Liver (tissue), 9 donors: ENCODE results near the gene DPP6. TPM values are rescaled to one million over a fixed set of nuclear protein-coding genes. Genes with fewer than 3 reads are reported as not detected.

Experiments used
- DNase-seq: peaks from one replicate; pipeline ENCODE4 v3.0.0-alpha.2; 2017; ENCODE audit warnings: low spot score
- H3K27ac ChIP-seq, 2 donors: one replicate each; pipeline ENCODE4 v1.7.0; 2013; ENCODE audit warnings: inconsistent platforms in 2 of 2, low read length in 2 of 2, control low read depth in 1 of 2, low read depth in 1 of 2, mild to moderate bottlenecking in 1 of 2
- H3K27me3 ChIP-seq, 4 donors: one replicate each; pipeline versions ENCODE4 v1.6.1 to v1.7.0; 2013; ENCODE audit warnings: low read length in 3 of 4, inconsistent platforms in 1 of 4, mild to moderate bottlenecking in 1 of 4, moderate library complexity in 1 of 4; ENCODE audit not compliant: control insufficient read depth in 4 of 4, insufficient read depth in 4 of 4
- H3K36me3 ChIP-seq, 4 donors: one replicate each; pipeline versions ENCODE4 v1.6.1 to v1.7.0; 2013; ENCODE audit warnings: low read length in 3 of 4, mild to moderate bottlenecking in 3 of 4, low read depth in 1 of 4, moderate library complexity in 1 of 4; ENCODE audit not compliant: control insufficient read depth in 4 of 4, insufficient read depth in 3 of 4
- H3K4me1 ChIP-seq, 4 donors: one replicate each; pipeline versions ENCODE4 v1.6.1 to v1.7.0; 2013; ENCODE audit warnings: low read length in 3 of 4, mild to moderate bottlenecking in 3 of 4, moderate library complexity in 1 of 4; ENCODE audit not compliant: control insufficient read depth in 4 of 4, insufficient read depth in 4 of 4
- H3K4me3 ChIP-seq, 3 donors: one replicate each; pipeline versions ENCODE4 v1.6.1 to v1.7.0; 2013; ENCODE audit warnings: low read length in 3 of 3, control low read depth in 1 of 3, low read depth in 1 of 3, mild to moderate bottlenecking in 1 of 3
- H3K9ac ChIP-seq, 2 donors: one replicate each; pipeline ENCODE4 v1.7.0; 2013; ENCODE audit warnings: low read length in 2 of 2, mild to moderate bottlenecking in 2 of 2, moderate library complexity in 2 of 2, control low read depth in 1 of 2, low read depth in 1 of 2
- H3K9me3 ChIP-seq, 4 donors: one replicate each; pipeline versions ENCODE4 v1.6.1 to v1.7.0; 2013; ENCODE audit warnings: low read length in 3 of 4; ENCODE audit not compliant: control insufficient read depth in 4 of 4
- EGR1 ChIP-seq, 2 donors: IDR thresholded peaks; 2 replicates each; pipeline ENCODE4 v1.6.1; 2016 to 2018; ENCODE audit warnings: antibody characterized with exemption in 2 of 2, low read depth in 2 of 2
- FOXA1 ChIP-seq: IDR thresholded peaks from 2 replicates; pipeline ENCODE4 v1.6.1; 2016; ENCODE audit warnings: antibody characterized with exemption
- FOXA2 ChIP-seq: IDR thresholded peaks from 2 replicates; pipeline ENCODE4 v1.6.1; 2016; ENCODE audit warnings: antibody characterized with exemption
- GABPA ChIP-seq, 2 donors: IDR thresholded peaks in 1 of 2; conservative IDR thresholded peaks in 1 of 2; 2 replicates each; pipeline ENCODE4 v1.6.1; 2016; ENCODE audit warnings: antibody characterized with exemption in 2 of 2, mild to moderate bottlenecking in 1 of 2, moderate library complexity in 1 of 2
- HNF4A ChIP-seq, 2 donors: conservative IDR thresholded peaks; 2 replicates each; pipeline ENCODE4 v1.6.1; 2016; ENCODE audit warnings: antibody characterized with exemption in 2 of 2, mild to moderate bottlenecking in 2 of 2
- HNF4G ChIP-seq: IDR thresholded peaks from 2 replicates; pipeline ENCODE4 v1.6.1; 2016; ENCODE audit warnings: antibody characterized with exemption
- JUND ChIP-seq, 2 donors: IDR thresholded peaks; 2 replicates each; pipeline ENCODE4 v1.6.1; 2016; ENCODE audit warnings: antibody characterized with exemption in 2 of 2
- MAX ChIP-seq: IDR thresholded peaks from 2 replicates; pipeline ENCODE4 v1.6.1; 2016; ENCODE audit warnings: antibody characterized with exemption
- NR2F2 ChIP-seq: IDR thresholded peaks from 2 replicates; pipeline ENCODE4 v1.6.1; 2016; ENCODE audit warnings: antibody characterized with exemption
- RAD21 ChIP-seq, 2 donors: IDR thresholded peaks; 2 replicates each; pipeline ENCODE4 v1.6.1; 2016; ENCODE audit warnings: antibody characterized with exemption in 2 of 2, mild to moderate bottlenecking in 2 of 2
- RXRA ChIP-seq, 2 donors: IDR thresholded peaks; 2 replicates each; pipeline ENCODE4 v1.6.1; 2017 to 2018; ENCODE audit warnings: antibody characterized with exemption in 2 of 2, mild to moderate bottlenecking in 1 of 2
- SP1 ChIP-seq: IDR thresholded peaks from 2 replicates; pipeline ENCODE4 v1.6.1; 2018; ENCODE audit warnings: antibody characterized with exemption, mild to moderate bottlenecking
- TAF1 ChIP-seq: conservative IDR thresholded peaks from 2 replicates; pipeline ENCODE4 v1.6.1; 2016; ENCODE audit warnings: antibody characterized with exemption, mild to moderate bottlenecking
- YY1 ChIP-seq: IDR thresholded peaks from 2 replicates; pipeline ENCODE4 v1.6.1; 2016; ENCODE audit warnings: antibody characterized with exemption, mild to moderate bottlenecking
- WGBS: extraction: QIAGEN DNeasy Blood & Tissue Kit; methylation state at CpG from one replicate; pipeline ENCODE4 v1.1.7; 2013; 5-methylcytosine and 5-hydroxymethylcytosine counted together
- polyA plus RNA-seq, 2 donors: library from polyadenylated mRNA; stranded (reverse) in 1 of 2; unstranded in 1 of 2; fragments of 200-250 nt in 1 of 2; fragments of >200 nt in 1 of 2; fragmentation: Nextera tagmentation in 1 of 2; extraction: Ambion mirVana in 1 of 2; gene quantifications; one replicate each; pipeline versions ENCODE4 v1.2.1 to v1.2.3, GENCODE V29; 2013 to 2015
- total RNA-seq, 2 donors: library from RNA; depleted of rRNA; stranded (reverse); fragments of >200 nt; gene quantifications; one replicate each; pipeline ENCODE4 v1.2.3, GENCODE V29; 2014
- TF ChIP-seq, protein P1 (sequence below): IDR thresholded peaks from 2 replicates; pipeline ENCODE4 v1.6.1; 2016; ENCODE audit warnings: antibody characterized with exemption
- TF ChIP-seq, protein P2 (sequence below): IDR thresholded peaks from 2 replicates; pipeline ENCODE4 v1.6.1; 2016; ENCODE audit warnings: antibody characterized with exemption
- TF ChIP-seq, protein P3 (sequence below): IDR thresholded peaks from 2 replicates; pipeline ENCODE4 v1.6.1; 2016; ENCODE audit warnings: antibody characterized with exemption, mild to moderate bottlenecking
- TF ChIP-seq, protein P4 (sequence below): fragments of 150-350 bp; IDR thresholded peaks from 2 replicates; pipeline ENCODE4 v1.5.1; 2017; ENCODE audit warnings: improper control_type of control experiment, low read depth, low read length; ENCODE audit not compliant: missing input control
- donor health status: healthy.
- donor health status: healthy.
- donor health status: healthy.
- donor health status: healthy.
- donor health status: healthy.

DPP6 gene
- total and polyA plus RNA-seq, 4 donors, result 0.01 TPM; not detected in 3

DNA sequence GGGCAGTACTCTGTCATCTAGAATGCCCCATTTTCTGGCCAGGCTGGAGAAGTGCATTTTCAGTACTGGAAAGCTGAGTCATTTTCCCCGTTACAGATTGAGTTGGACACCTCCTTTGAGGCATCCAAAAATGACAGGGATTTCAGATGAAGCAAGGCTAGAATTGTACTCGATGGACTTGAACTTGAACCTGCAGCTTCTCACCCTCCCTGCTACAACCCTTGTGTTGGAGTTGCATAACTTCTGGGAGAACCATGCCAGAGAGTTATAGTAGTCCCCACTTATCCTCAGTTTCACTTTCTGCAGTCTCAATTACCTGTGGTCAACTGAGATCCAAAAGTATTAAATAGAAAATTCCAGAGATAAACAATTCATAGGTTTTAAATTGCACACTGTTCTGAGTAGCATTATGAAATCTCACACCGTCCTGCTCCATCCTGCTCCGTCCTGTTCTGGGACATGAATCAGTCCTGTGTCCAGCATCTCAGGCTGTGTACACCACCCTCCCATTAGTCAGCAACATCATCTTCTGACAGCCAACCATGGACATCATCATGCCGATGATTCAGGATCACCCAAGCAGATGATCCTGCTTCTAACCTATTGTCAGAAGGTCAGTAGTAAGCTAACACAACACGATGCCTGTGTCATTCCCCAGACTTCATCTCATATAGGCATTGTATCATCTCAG lies 363.7 kb downstream of the DPP6 start:
- no peaks in the 10 kb centered on the region for H3K27me3 ChIP-seq
- H3K9ac ChIP-seq, result no peak overlapping the region
- no peak for TF ChIP-seq JUND (IDR thresholded peaks at IDR 0.05)
- TF ChIP-seq RXRA (IDR thresholded peaks at IDR 0.05), result no peak
- TF ChIP-seq NR2F2, result no peak
- TF ChIP-seq RAD21 (IDR thresholded peaks at IDR 0.05), result no peak
- no peak for TF ChIP-seq FOXA1
- no peak for TF ChIP-seq YY1
- peaks cover 3 to 11% (median 7%) of the 10 kb centered on the region in 4 donors for H3K4me1 ChIP-seq
- 81% methylated on average over 6 of the region's 6 CpGs for WGBS
- H3K27ac ChIP-seq, result no peak overlapping the region
- no peaks in the 10 kb centered on the region for H3K9me3 ChIP-seq
- H3K4me3 ChIP-seq, result no peak overlapping the region
- H3K36me3 ChIP-seq, result no peaks in the 10 kb centered on the region
- DNase-seq, result no peak

DNA sequence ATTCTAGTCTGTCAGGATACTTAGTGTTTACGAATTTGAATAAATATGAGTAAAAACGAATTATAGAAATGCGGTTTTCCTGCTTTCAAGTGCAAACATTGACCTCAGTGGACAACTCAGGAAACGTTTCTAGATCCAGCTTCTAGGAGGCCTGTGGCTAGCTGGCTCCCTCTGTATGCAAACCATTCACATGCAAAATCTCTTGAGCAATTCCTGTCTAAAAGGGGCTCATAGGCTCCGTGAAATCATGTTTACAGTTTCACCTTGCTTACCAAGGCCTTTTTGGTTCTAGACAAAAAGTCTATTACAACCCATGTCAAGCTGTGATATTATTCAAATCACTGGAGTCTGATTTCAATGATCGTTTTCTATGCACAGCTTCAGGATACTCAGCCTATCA lies 364.5 kb downstream of the DPP6 start:
- H3K9ac ChIP-seq, result no peak overlapping the region
- H3K4me1 ChIP-seq, result peaks cover 3 to 11% (median 7%) of the 10 kb centered on the region in 4 donors
- H3K27me3 ChIP-seq, result no peaks in the 10 kb centered on the region
- no peak for DNase-seq
- TF ChIP-seq, protein P1, sequence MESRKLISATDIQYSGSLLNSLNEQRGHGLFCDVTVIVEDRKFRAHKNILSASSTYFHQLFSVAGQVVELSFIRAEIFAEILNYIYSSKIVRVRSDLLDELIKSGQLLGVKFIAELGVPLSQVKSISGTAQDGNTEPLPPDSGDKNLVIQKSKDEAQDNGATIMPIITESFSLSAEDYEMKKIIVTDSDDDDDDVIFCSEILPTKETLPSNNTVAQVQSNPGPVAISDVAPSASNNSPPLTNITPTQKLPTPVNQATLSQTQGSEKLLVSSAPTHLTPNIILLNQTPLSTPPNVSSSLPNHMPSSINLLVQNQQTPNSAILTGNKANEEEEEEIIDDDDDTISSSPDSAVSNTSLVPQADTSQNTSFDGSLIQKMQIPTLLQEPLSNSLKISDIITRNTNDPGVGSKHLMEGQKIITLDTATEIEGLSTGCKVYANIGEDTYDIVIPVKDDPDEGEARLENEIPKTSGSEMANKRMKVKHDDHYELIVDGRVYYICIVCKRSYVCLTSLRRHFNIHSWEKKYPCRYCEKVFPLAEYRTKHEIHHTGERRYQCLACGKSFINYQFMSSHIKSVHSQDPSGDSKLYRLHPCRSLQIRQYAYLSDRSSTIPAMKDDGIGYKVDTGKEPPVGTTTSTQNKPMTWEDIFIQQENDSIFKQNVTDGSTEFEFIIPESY, result no peak
- TF ChIP-seq MAX (no peak), FOXA1 (no peak), SP1 (no peak), FOXA2 (no peak), HNF4G (no peak), JUND (IDR thresholded peaks at IDR 0.05) (no peak), EGR1 (IDR thresholded peaks at IDR 0.05; ENCODE audit: low read depth in 2 of 2) (no peak), GABPA (IDR thresholded peaks at IDR 0.05 in 1 of 2, conservative IDR thresholded peaks at IDR 0.05 in 1 of 2) (no peak), TAF1 (no peak), NR2F2 (no peak), RXRA (IDR thresholded peaks at IDR 0.05) (no peak), YY1 (no peak), HNF4A (conservative IDR thresholded peaks at IDR 0.05) (no peak), RAD21 (IDR thresholded peaks at IDR 0.05) (no peak)
- TF ChIP-seq, protein P2, sequence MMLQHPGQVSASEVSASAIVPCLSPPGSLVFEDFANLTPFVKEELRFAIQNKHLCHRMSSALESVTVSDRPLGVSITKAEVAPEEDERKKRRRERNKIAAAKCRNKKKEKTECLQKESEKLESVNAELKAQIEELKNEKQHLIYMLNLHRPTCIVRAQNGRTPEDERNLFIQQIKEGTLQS, result no peak
- TF ChIP-seq, protein P3, sequence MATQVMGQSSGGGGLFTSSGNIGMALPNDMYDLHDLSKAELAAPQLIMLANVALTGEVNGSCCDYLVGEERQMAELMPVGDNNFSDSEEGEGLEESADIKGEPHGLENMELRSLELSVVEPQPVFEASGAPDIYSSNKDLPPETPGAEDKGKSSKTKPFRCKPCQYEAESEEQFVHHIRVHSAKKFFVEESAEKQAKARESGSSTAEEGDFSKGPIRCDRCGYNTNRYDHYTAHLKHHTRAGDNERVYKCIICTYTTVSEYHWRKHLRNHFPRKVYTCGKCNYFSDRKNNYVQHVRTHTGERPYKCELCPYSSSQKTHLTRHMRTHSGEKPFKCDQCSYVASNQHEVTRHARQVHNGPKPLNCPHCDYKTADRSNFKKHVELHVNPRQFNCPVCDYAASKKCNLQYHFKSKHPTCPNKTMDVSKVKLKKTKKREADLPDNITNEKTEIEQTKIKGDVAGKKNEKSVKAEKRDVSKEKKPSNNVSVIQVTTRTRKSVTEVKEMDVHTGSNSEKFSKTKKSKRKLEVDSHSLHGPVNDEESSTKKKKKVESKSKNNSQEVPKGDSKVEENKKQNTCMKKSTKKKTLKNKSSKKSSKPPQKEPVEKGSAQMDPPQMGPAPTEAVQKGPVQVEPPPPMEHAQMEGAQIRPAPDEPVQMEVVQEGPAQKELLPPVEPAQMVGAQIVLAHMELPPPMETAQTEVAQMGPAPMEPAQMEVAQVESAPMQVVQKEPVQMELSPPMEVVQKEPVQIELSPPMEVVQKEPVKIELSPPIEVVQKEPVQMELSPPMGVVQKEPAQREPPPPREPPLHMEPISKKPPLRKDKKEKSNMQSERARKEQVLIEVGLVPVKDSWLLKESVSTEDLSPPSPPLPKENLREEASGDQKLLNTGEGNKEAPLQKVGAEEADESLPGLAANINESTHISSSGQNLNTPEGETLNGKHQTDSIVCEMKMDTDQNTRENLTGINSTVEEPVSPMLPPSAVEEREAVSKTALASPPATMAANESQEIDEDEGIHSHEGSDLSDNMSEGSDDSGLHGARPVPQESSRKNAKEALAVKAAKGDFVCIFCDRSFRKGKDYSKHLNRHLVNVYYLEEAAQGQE, result no peak
- TF ChIP-seq, protein P4, sequence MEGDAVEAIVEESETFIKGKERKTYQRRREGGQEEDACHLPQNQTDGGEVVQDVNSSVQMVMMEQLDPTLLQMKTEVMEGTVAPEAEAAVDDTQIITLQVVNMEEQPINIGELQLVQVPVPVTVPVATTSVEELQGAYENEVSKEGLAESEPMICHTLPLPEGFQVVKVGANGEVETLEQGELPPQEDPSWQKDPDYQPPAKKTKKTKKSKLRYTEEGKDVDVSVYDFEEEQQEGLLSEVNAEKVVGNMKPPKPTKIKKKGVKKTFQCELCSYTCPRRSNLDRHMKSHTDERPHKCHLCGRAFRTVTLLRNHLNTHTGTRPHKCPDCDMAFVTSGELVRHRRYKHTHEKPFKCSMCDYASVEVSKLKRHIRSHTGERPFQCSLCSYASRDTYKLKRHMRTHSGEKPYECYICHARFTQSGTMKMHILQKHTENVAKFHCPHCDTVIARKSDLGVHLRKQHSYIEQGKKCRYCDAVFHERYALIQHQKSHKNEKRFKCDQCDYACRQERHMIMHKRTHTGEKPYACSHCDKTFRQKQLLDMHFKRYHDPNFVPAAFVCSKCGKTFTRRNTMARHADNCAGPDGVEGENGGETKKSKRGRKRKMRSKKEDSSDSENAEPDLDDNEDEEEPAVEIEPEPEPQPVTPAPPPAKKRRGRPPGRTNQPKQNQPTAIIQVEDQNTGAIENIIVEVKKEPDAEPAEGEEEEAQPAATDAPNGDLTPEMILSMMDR, result no peak
- H3K9me3 ChIP-seq, result no peaks in the 10 kb centered on the region
- 47% methylated on average over 6 of the region's 6 CpGs for WGBS
- H3K27ac ChIP-seq, result no peak overlapping the region
- no peaks in the 10 kb centered on the region for H3K36me3 ChIP-seq
- H3K4me3 ChIP-seq, result no peak overlapping the region
